Endothelial cell of umbilical vein (primary cell): ENCODE results near the gene TPST1. TPM values are rescaled to one million over a fixed set of nuclear protein-coding genes. Genes with fewer than 3 reads are reported as not detected.

Source experiments
- BruUV-seq: library from RNA; stranded (reverse); fragments of 400-500 nt; replicated peaks from 2 replicates; lab custom pipeline; 2021; lab: Mats Ljungman, UMichigan
- CTCF ChIA-PET: fragments of 300-600, 350-600 bp; sonication (Branson Sonifier 250); formaldehyde crosslinking; loops from one replicate; lab custom pipeline; 2021; ENCODE audit warnings: antibody characterized with exemption, inconsistent platforms; lab: Charles Lee
- POLR2A ChIA-PET: fragments of 300-600, 350-600 bp; sonication (Branson Sonifier 250); formaldehyde crosslinking; loops from one replicate; lab custom pipeline; 2021; ENCODE audit warnings: antibody characterized with exemption, inconsistent platforms; lab: Charles Lee
- DNase-seq: peaks from one replicate; pipeline ENCODE4 v3.0.0-alpha.2; 2011; ENCODE audit warnings: low read depth, low spot score
- FAIRE-seq: peaks from 2 replicates; lab custom pipeline; 2011; peaks lifted over from hg19 to GRCh38; lab: Jason Lieb, UNC
- H2AFZ ChIP-seq: 2 replicates; pipeline ENCODE4 v1.6.0; 2012; ENCODE audit warnings: low read depth, low read length, control low read depth, inconsistent platforms
- H3K27ac ChIP-seq: 2 replicates; pipeline ENCODE4 v1.5.1; 2011; ENCODE audit warnings: low read depth, mild to moderate bottlenecking, control low read depth, low read length, moderate library complexity; ENCODE audit not compliant: insufficient read depth
- H3K27me3 ChIP-seq, 2 experiments: 2 replicates each; pipeline versions ENCODE4 v1.6.0 to v1.6.1; 2011; ENCODE audit warnings: low read length in 2 of 2, mixed read lengths in 1 of 2; ENCODE audit not compliant: control insufficient read depth in 2 of 2, insufficient read depth in 2 of 2
- H3K36me3 ChIP-seq, 2 experiments: 2 replicates in 1 of 2; 3 replicates in 1 of 2; pipeline ENCODE4 v1.5.1; 2011; ENCODE audit warnings: low read length in 2 of 2, mild to moderate bottlenecking in 1 of 2, moderate library complexity in 1 of 2; ENCODE audit not compliant: control insufficient read depth in 2 of 2, insufficient read depth in 2 of 2; ENCODE audit errors: extremely low read depth in 1 of 2
- H3K4me1 ChIP-seq: 3 replicates; pipeline ENCODE4 v1.5.1; 2011; ENCODE audit warnings: mild to moderate bottlenecking, low read length; ENCODE audit not compliant: control insufficient read depth, insufficient read depth; ENCODE audit errors: extremely low read depth
- H3K4me2 ChIP-seq: 2 replicates; pipeline ENCODE4 v1.6.1; 2011; ENCODE audit warnings: low read length, control low read depth, mixed read lengths; ENCODE audit not compliant: insufficient read depth
- H3K4me3 ChIP-seq, 3 experiments: fragments of 200-600 bp in 1 of 3; sonication (generic), shearing (Covaris generic) in 1 of 3; replicated peaks in 1 of 3; 2 replicates each; pipeline ENCODE4 v1.5.1; 2011 to 2016; ENCODE audit warnings: control low read depth in 3 of 3, low read length in 3 of 3, mild to moderate bottlenecking in 2 of 3, inconsistent platforms in 1 of 3, low read depth in 1 of 3, moderate library complexity in 1 of 3; ENCODE audit not compliant: insufficient read depth in 1 of 3
- H3K79me2 ChIP-seq: 2 replicates; pipeline ENCODE4 v1.6.0; 2012; ENCODE audit warnings: low read length, inconsistent platforms; ENCODE audit not compliant: control insufficient read depth, insufficient read depth
- H3K9ac ChIP-seq: replicated peaks from 2 replicates; pipeline ENCODE3; 2011; ENCODE audit warnings: low read length, control low read depth; ENCODE audit not compliant: insufficient read depth; ENCODE audit errors: extremely low read depth
- H3K9me1 ChIP-seq: replicated peaks from 3 replicates; pipeline ENCODE4 v1.6.0; 2011; ENCODE audit warnings: mild to moderate bottlenecking, low read length; ENCODE audit not compliant: control insufficient read depth, insufficient read depth; ENCODE audit errors: extremely low read depth
- H3K9me3 ChIP-seq: replicated peaks from 2 replicates; pipeline ENCODE4 v1.5.1; 2012; ENCODE audit warnings: low read length, inconsistent platforms; ENCODE audit not compliant: control insufficient read depth, insufficient read depth
- H4K20me1 ChIP-seq: replicated peaks from 2 replicates; pipeline ENCODE3; 2011; ENCODE audit warnings: mild to moderate bottlenecking, low read length; ENCODE audit not compliant: control insufficient read depth, insufficient read depth; ENCODE audit errors: extremely low read depth
- EZH2 ChIP-seq: IDR thresholded peaks from 2 replicates; pipeline ENCODE4 v1.6.1; 2012; ENCODE audit warnings: borderline replicate concordance, low read depth, mild to moderate bottlenecking, moderate library complexity, low read length, inconsistent platforms; ENCODE audit not compliant: severe bottlenecking
- FOS ChIP-seq: IDR thresholded peaks from 2 replicates; pipeline ENCODE4 v1.6.1; 2011; ENCODE audit warnings: mild to moderate bottlenecking, low read length, moderate library complexity, borderline replicate concordance; ENCODE audit not compliant: insufficient read depth
- GATA2 ChIP-seq: IDR thresholded peaks from 2 replicates; pipeline ENCODE4 v1.7.0; 2011; ENCODE audit warnings: low read depth, mild to moderate bottlenecking, moderate library complexity, mixed read lengths, low read length; ENCODE audit not compliant: insufficient read length, insufficient read depth
- JUN ChIP-seq: IDR thresholded peaks from 2 replicates; pipeline ENCODE4 v1.6.1; 2011; ENCODE audit warnings: borderline replicate concordance, low read depth; ENCODE audit not compliant: insufficient read length, insufficient read depth
- MYC ChIP-seq: IDR thresholded peaks from one replicate; pipeline ENCODE4 v1.6.1; 2011; ENCODE audit warnings: mild to moderate bottlenecking, low read depth, low read length
- POLR2A ChIP-seq: IDR thresholded peaks from 2 replicates; pipeline ENCODE4 v1.6.1; 2012; ENCODE audit warnings: low read depth, mild to moderate bottlenecking, control low read depth, low read length
- POLR2AphosphoS5 ChIP-seq: IDR thresholded peaks from 2 replicates; pipeline ENCODE4 v1.6.1; 2012; ENCODE audit warnings: low read depth, mild to moderate bottlenecking, control low read depth, low read length, moderate library complexity; ENCODE audit not compliant: insufficient read depth
- dilution Hi-C: fragments of 300-500 bp; cut with MboI; formaldehyde crosslinking; loops from one replicate; pipeline ENCODE4 v1.15.0; 2019; ENCODE audit warnings: low sequenced_read_pairs; ENCODE audit not compliant: extremely low pct_ligation_motif_present
- intact Hi-C: fragments of 100-400 bp; cut with micrococcal nuclease; formaldehyde crosslinking; loops from one replicate; pipeline ENCODE4 v1.10.0; 2022
- polyA plus RNA-seq, 4 experiments: library from polyadenylated mRNA; depleted of rRNA in 3 of 4; stranded (reverse) in 3 of 4; unstranded in 1 of 4; fragments of >200 nt; gene quantifications; 2 replicates each; pipeline versions ENCODE4 v1.2.1 to v1.2.3, GENCODE V29; 2011 to 2012; ENCODE audit warnings: missing spikeins in 1 of 4
- total RNA-seq: library from RNA; stranded (reverse); gene quantifications from 2 replicates; pipeline ENCODE4 v1.2.3, GENCODE V29; 2021
- TF ChIP-seq, protein P1 (sequence below), 2 donors: IDR thresholded peaks; 1 replicate in 1 of 2; 2 replicates in 1 of 2; pipeline ENCODE4 v1.5.1; 2011; ENCODE audit warnings: low read length in 2 of 2, mild to moderate bottlenecking in 2 of 2, moderate library complexity in 2 of 2, control low read depth in 1 of 2, inconsistent platforms in 1 of 2, low read depth in 1 of 2; ENCODE audit not compliant: insufficient read depth in 1 of 2; ENCODE audit errors: extremely low read depth in 1 of 2
- TF ChIP-seq, protein P2 (sequence below): IDR thresholded peaks from 2 replicates; pipeline ENCODE4 v1.6.1; 2011; ENCODE audit not compliant: insufficient read depth, insufficient read length

Gene TPST1
- total and polyA plus RNA-seq, 2 donors (not counting 3 experiments of a cell fraction or from before 2014, with no cell fraction given), result 18.7 to 21.0 TPM

GRCh38 chr7:66187905-66188304, 17.2 kb upstream of the TPST1 start:
- Histone ChIP-seq H3K9me1 (no peaks in the 10 kb centered on the region), H3K27ac (no peak overlapping the region), H2AFZ (no peak overlapping the region), H3K9me3 (no peaks in the 10 kb centered on the region), H3K4me2 (no peak overlapping the region), H3K4me3 (no peak overlapping the region), H3K79me2 (no peaks in the 10 kb centered on the region), H4K20me1 (no peaks in the 10 kb centered on the region), H3K9ac (no peak overlapping the region), H3K36me3 (no peaks in the 10 kb centered on the region), H3K4me1 (no peaks in the 10 kb centered on the region), H3K27me3 (no peaks in the 10 kb centered on the region)
- TF ChIP-seq EZH2 (no peak), JUN (no peak), FOS (no peak)
- TF ChIP-seq, protein P1, sequence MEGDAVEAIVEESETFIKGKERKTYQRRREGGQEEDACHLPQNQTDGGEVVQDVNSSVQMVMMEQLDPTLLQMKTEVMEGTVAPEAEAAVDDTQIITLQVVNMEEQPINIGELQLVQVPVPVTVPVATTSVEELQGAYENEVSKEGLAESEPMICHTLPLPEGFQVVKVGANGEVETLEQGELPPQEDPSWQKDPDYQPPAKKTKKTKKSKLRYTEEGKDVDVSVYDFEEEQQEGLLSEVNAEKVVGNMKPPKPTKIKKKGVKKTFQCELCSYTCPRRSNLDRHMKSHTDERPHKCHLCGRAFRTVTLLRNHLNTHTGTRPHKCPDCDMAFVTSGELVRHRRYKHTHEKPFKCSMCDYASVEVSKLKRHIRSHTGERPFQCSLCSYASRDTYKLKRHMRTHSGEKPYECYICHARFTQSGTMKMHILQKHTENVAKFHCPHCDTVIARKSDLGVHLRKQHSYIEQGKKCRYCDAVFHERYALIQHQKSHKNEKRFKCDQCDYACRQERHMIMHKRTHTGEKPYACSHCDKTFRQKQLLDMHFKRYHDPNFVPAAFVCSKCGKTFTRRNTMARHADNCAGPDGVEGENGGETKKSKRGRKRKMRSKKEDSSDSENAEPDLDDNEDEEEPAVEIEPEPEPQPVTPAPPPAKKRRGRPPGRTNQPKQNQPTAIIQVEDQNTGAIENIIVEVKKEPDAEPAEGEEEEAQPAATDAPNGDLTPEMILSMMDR (IDR thresholded peaks at IDR 0.05; ENCODE audit: extremely low read depth in 1 of 2, insufficient read depth in 1 of 2, low read depth in 1 of 2, low read length in 2 of 2), result no peak
- POLR2A ChIA-PET, result no interaction called here
- FAIRE-seq, result no peak
- dilution Hi-C loops (no loop called here), intact Hi-C loops (no loop called here)
- CTCF ChIA-PET, result interaction anchor here (1.4 kb wide), 1 partner anchor 11 kb away, joined by 3 read pairs; no protein-coding TSS in a partner anchor
- DNase-seq, result no peak
- no TSS peak for BruUV-seq

DNA sequence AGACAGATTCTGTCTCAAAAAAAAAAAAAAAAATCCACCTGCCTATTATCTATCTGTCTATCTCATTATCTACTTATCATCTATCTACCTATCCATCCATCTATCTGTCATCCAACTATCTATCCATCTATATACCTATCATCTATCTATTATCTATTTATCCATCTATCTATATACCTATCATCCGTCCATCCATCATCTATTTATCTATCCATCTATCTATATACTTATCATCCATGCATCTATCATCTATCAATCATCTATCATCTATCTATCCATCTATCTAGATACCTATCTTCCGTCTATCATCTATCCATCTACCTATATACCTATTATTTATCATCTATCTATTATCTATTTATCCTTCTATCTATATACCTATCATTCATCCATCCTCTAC, 16.5 kb upstream of the TPST1 start:
- TF ChIP-seq, protein P1 (IDR thresholded peaks at IDR 0.05; ENCODE audit: extremely low read depth in 1 of 2, insufficient read depth in 1 of 2, low read depth in 1 of 2, low read length in 2 of 2), result no peak
- TF ChIP-seq, protein P2, sequence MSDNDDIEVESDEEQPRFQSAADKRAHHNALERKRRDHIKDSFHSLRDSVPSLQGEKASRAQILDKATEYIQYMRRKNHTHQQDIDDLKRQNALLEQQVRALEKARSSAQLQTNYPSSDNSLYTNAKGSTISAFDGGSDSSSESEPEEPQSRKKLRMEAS, result no peak
- TF ChIP-seq MYC (no peak), POLR2A (no peak), GATA2 (no peak), FOS (no peak), POLR2AphosphoS5 (no peak)
- H2AFZ ChIP-seq, result no peak overlapping the region
- CTCF ChIA-PET, result no interaction called here
- H3K4me3 ChIP-seq, result no peak overlapping the region
- no peak overlapping the region for H3K27ac ChIP-seq
- no peaks in the 10 kb centered on the region for H3K79me2 ChIP-seq
- H3K27me3 ChIP-seq, result no peaks in the 10 kb centered on the region
- no TSS peak for BruUV-seq
- dilution Hi-C loops, result no loop called here
- no peaks in the 10 kb centered on the region for H3K36me3 ChIP-seq
- no peaks in the 10 kb centered on the region for H3K9me3 ChIP-seq
- H3K9me1 ChIP-seq, result no peaks in the 10 kb centered on the region
- intact Hi-C loops, result no loop called here
- no peaks in the 10 kb centered on the region for H3K4me1 ChIP-seq
- no peak overlapping the region for H3K4me2 ChIP-seq
- H4K20me1 ChIP-seq, result no peaks in the 10 kb centered on the region
- DNase-seq (no peak), FAIRE-seq (no peak)
- POLR2A ChIA-PET, result no interaction called here
- no peak overlapping the region for H3K9ac ChIP-seq
